Ovary (tissue), 9 donors: ENCODE results near the gene LIFR. TPM values are rescaled to one million over a fixed set of nuclear protein-coding genes. Genes with fewer than 3 reads are reported as not detected.

Experiments
- DNase-seq, 5 donors: peaks; one replicate each; pipeline ENCODE4 v3.0.0-alpha.2; 2019 to 2020
- H3K27ac ChIP-seq, 2 donors: fragments of 200-600 bp; one replicate each; pipeline versions ENCODE4 v1.5.1 to v1.8.0; 2019 to 2022
- H3K27me3 ChIP-seq: fragments of 200-600 bp; one replicate; pipeline ENCODE4 v1.8.0; 2022
- H3K36me3 ChIP-seq: fragments of 200-600 bp; sonication (generic); one replicate; pipeline ENCODE4 v1.5.1; 2019
- H3K4me1 ChIP-seq: one replicate; pipeline ENCODE4 v1.8.1; 2013; ENCODE audit warnings: mild to moderate bottlenecking, moderate library complexity; ENCODE audit not compliant: insufficient read depth
- H3K4me3 ChIP-seq: fragments of 200-600 bp; sonication (generic); one replicate; pipeline ENCODE4 v1.5.1; 2017
- H3K9me3 ChIP-seq, 2 donors: fragments of 200-600 bp in 1 of 2; sonication (generic) in 1 of 2; one replicate each; pipeline versions ENCODE4 v1.5.1 to v1.8.1; 2013 to 2019; ENCODE audit warnings: mild to moderate bottlenecking in 1 of 2, moderate library complexity in 1 of 2
- CTCF ChIP-seq, 3 donors: fragments of 450-650 bp in 2 of 3; fragments of 200-600 bp in 1 of 3; IDR thresholded peaks; one replicate each; pipeline versions ENCODE4 v1.5.1 to v1.8.0; 2016 to 2022; ENCODE audit warnings: antibody characterized with exemption in 3 of 3, mild to moderate bottlenecking in 1 of 3
- EP300 ChIP-seq: sonication (generic); formaldehyde crosslinking; IDR thresholded peaks from one replicate; pipeline ENCODE4 v1.6.1; 2017; ENCODE audit warnings: antibody characterized with exemption
- POLR2A ChIP-seq: fragments of 450-650 bp; IDR thresholded peaks from one replicate; pipeline ENCODE4 v1.6.1; 2017; ENCODE audit warnings: antibody characterized with exemption, mild to moderate bottlenecking, moderate library complexity
- WGBS, 3 donors: extraction: QIAGEN DNeasy Blood & Tissue Kit in 1 of 3; methylation state at CpG; one replicate each; pipeline versions ENCODE4 v1.1.5 to v1.1.7; 2013 to 2017; 5-methylcytosine and 5-hydroxymethylcytosine counted together
- intact Hi-C, 4 donors: fragments of 100-400 bp; cut with DNase I; formaldehyde crosslinking; loops; one replicate each; pipeline versions ENCODE4 v1.11.0 to v1.15.1; 2022 to 2023
- polyA plus RNA-seq, 2 donors: library from polyadenylated mRNA; stranded (reverse); fragments of 200-250 nt in 1 of 2; fragments of 350-450 nt in 1 of 2; fragmentation: Illumina TruSeq in 1 of 2; extraction: RNeasy Lipid Tissue Mini Kit (QIAGEN cat#74804) in 1 of 2; gene quantifications; one replicate each; pipeline ENCODE4 v1.2.3, GENCODE V29; 2013 to 2014
- total RNA-seq, 7 donors: library from RNA; depleted of rRNA in 2 of 7; stranded (reverse); fragments of >200 nt in 2 of 7; fragmentation: NEBNext Ultra II Directional in 3 of 7; extraction: Animal tissue kit (Norgen Biotek cat#: 25700) in 3 of 7; gene quantifications; one replicate each; pipeline versions ENCODE4 v1.1.0 to v1.2.4, GENCODE V29; 2016 to 2023
- donor health status: DM: no; HTN: no; CAD: no; lungs with moderate emphysema.
- donor health status: DM: no; HTN: no; CAD: no.
- donor health status: Bipolar disorder and iron deficiency.
- donor health status: DM: yes; HTN: yes; CAD: no.
- donor health status: DM: no; HTN: no; CAD: no.
- donor health status: DM: yes; HTN: yes; CAD: no.

The LIFR gene
- total and polyA plus RNA-seq, 9 donors, result 17.3 to 143 (median 89.3) TPM

GRCh38 chr5:38515092-38515491 lies 41.4 kb downstream of the LIFR start:
- no peak for TF ChIP-seq CTCF (IDR thresholded peaks at IDR 0.05)
- TF ChIP-seq EP300, result no peak
- TF ChIP-seq POLR2A, result no peak
- intact Hi-C loops, result loop anchor here in 1 of 4 donors (2.0 kb wide), 1 partner anchor 74 kb away; no protein-coding TSS in a partner anchor
- Histone ChIP-seq H3K4me1 (no peaks in the 10 kb centered on the region), H3K27ac (no peak overlapping the region), H3K27me3 (no peaks in the 10 kb centered on the region), H3K36me3 (no peaks in the 10 kb centered on the region), H3K9me3 (no peaks in the 10 kb centered on the region), H3K4me3 (no peak overlapping the region)
- DNase-seq, result no peak
- 95 to 98% (median 96%) methylated on average over 3 of the region's 3 CpGs for WGBS, 3 donors

DNA sequence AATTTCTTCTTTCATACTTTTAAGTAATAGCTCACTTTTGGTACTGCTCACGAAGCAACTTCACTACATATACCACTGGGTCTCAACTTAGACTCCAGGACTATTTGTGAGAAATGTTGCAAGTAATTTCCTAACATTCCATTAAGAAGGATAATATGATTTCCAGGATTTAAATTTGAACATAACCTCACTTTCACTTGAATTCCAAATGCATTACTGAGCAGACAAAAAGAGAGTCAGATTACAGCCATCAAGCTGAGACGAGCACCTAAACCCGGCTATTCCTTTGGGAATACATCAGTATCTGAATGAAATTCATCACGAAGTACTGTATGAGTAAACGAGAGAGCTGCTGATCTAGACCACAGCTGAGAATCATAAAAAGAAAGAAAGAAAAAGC lies 47.3 kb downstream of the LIFR start:
- intact Hi-C loops, result no loop called here
- H3K9me3 ChIP-seq, result no peaks in the 10 kb centered on the region
- H3K4me3 ChIP-seq, result no peak overlapping the region
- DNase-seq, result no peak
- no peaks in the 10 kb centered on the region for H3K27me3 ChIP-seq
- TF ChIP-seq CTCF (IDR thresholded peaks at IDR 0.05) (no peak), EP300 (no peak), POLR2A (no peak)
- H3K36me3 ChIP-seq, result no peaks in the 10 kb centered on the region
- H3K4me1 ChIP-seq, result no peaks in the 10 kb centered on the region
- 40 to 64% (median 48%) methylated on average over 5 of the region's 5 CpGs for WGBS, 3 donors
- H3K27ac ChIP-seq, result no peak overlapping the region

DNA sequence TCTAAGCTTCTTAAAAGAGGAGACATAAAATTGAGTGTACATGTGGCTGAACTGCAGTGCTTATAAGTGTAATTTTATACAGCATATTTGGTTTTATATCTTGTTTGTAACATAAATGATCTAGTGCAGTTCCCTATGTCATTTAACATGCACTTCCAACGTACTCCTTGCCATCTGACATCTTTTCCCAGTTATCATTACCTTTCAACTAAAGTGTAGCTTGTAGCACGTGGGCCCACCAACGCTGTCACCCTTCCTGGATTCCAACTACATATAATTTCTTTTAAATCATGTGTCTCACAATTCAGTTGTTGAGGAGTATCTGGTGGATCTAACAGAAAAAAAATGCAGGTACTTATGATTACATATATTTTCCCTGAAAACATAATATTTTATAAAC lies 50.1 kb downstream of the LIFR start:
- Histone ChIP-seq H3K27me3 (no peaks in the 10 kb centered on the region), H3K36me3 (no peaks in the 10 kb centered on the region), H3K4me1 (no peaks in the 10 kb centered on the region), H3K9me3 (no peaks in the 10 kb centered on the region), H3K4me3 (no peak overlapping the region), H3K27ac (no peak overlapping the region)
- 95 to 96% (median 96%) methylated on average over 3 of the region's 3 CpGs for WGBS, 3 donors
- no peak for TF ChIP-seq CTCF (IDR thresholded peaks at IDR 0.05)
- TF ChIP-seq POLR2A, result no peak
- TF ChIP-seq EP300, result no peak
- no peak for DNase-seq
- intact Hi-C loops, result no loop called here

- intact Hi-C loops, result no loop called here
- DNase-seq, result no peak
- TF ChIP-seq CTCF (IDR thresholded peaks at IDR 0.05), result no peak
- no peaks in the 10 kb centered on the region for H3K9me3 ChIP-seq
- no peaks in the 10 kb centered on the region for H3K4me1 ChIP-seq
- H3K27ac ChIP-seq, result no peak overlapping the region
- H3K4me3 ChIP-seq, result no peak overlapping the region
- WGBS, 3 donors, result 92 to 95% (median 93%) methylated on average over 4 of the region's 4 CpGs
- H3K27me3 ChIP-seq, result no peaks in the 10 kb centered on the region
- no peaks in the 10 kb centered on the region for H3K36me3 ChIP-seq
Observed at GRCh38 chr5:38500573-38501260, 55.7 kb downstream of the LIFR start.
